Measurements from ENCODE around the gene AARS2.
"Not testable (repeated sequence)": the region's sequence is repeated elsewhere in the genome, so short reads cannot be mapped to it uniquely, and the experiment has no call there.

AARS2 gene

DNA sequence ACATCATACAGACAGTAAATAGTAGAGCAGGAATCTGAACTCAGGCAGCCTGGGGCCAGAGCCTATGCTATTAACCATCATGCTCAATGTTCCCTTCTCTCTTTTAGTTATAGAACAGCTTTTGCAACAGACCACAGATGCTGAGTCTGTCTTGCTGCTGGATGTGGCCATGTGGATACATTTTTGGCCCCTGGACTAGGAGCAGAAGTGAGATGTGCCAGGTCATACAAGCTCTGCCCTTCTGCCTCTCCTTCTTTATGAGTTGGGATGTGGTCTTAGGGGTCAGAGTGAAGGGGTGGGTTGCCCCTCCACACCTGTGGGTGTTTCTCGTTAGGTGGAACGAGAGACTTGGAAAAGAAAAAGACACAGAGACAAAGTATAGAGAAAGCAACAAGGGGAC, 14.6 kb upstream of the AARS2 start:
- no peak for DNase-seq (ENCODE audit: low read depth)
- no peak overlapping the region for H3K4me3 ChIP-seq (ENCODE audit: low read length)
- no peak for TF ChIP-seq CTCF (IDR thresholded peaks at IDR 0.05; ENCODE audit: insufficient read depth, low read depth, low read length, missing control alignments)

DNA sequence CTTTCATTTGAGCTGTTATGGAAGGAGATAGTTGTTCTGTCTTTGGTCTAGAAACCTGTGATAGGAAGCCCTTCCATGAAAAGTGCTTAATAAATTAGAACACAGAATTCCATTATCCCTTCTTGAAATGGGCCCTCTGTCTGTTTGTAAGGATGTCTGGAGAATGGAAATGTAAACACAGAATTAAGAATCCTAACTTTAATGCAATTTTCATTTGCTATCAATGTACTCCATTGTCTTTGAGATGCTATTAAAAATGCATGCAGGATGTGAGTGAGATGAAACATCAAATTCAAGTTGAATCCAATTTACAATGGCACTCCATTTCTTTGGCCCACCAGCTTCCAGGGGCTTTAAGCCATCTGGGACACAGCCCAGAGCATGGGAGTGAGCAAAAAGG, 13.9 kb upstream of the AARS2 start:
- no peak for DNase-seq (ENCODE audit: low read depth)
- TF ChIP-seq CTCF (IDR thresholded peaks at IDR 0.05; ENCODE audit: insufficient read depth, low read depth, low read length, missing control alignments) = no peak
- H3K4me3 ChIP-seq (ENCODE audit: low read length) = no peak overlapping the region

GRCh38 chr6:44321210-44321609, 8.1 kb upstream of the AARS2 start:
- DNase-seq (ENCODE audit: low read depth) = no peak
- no peak overlapping the region for H3K4me3 ChIP-seq (ENCODE audit: low read length)
- TF ChIP-seq CTCF (IDR thresholded peaks at IDR 0.05; ENCODE audit: insufficient read depth, low read depth, low read length, missing control alignments) = no peak

- DNase-seq (ENCODE audit: low read depth); H3K4me3 ChIP-seq (ENCODE audit: low read length): not testable (repeated sequence)
Observed at GRCh38 chr6:44317136-44317631, 4.0 kb upstream of the AARS2 start.

DNA sequence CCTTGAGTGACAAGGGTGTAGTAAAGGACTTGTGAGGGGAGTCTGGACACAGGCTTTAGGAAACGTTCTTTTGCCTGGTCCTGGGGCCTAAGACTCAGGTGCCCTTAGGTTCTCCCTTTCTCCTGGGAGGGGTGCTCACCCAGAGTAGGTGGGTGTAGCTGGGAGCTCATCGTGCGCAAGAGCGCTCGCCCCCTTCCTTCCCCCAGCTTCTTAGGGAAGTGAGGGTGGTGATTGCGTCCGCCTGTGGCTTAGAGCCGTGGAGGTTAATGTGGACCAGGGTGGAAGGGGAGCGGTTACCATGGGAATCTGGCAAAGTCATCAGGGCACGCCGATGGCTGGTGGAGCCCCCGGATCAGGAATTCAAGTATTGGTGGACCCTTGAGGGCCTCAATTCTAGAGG, 3.3 kb upstream of the AARS2 start:
- no peak for TF ChIP-seq CTCF (IDR thresholded peaks at IDR 0.05; ENCODE audit: insufficient read depth, low read depth, low read length, missing control alignments)
- DNase-seq (ENCODE audit: low read depth) = no peak
- no peak overlapping the region for H3K4me3 ChIP-seq (ENCODE audit: low read length)

GRCh38 chr6:44315951-44316350, 2.8 kb upstream of the AARS2 start:
- TF ChIP-seq CTCF (IDR thresholded peaks at IDR 0.05; ENCODE audit: insufficient read depth, low read depth, low read length, missing control alignments) = no peak
- DNase-seq (ENCODE audit: low read depth) = no peak
- no peak overlapping the region for H3K4me3 ChIP-seq (ENCODE audit: low read length)

DNA sequence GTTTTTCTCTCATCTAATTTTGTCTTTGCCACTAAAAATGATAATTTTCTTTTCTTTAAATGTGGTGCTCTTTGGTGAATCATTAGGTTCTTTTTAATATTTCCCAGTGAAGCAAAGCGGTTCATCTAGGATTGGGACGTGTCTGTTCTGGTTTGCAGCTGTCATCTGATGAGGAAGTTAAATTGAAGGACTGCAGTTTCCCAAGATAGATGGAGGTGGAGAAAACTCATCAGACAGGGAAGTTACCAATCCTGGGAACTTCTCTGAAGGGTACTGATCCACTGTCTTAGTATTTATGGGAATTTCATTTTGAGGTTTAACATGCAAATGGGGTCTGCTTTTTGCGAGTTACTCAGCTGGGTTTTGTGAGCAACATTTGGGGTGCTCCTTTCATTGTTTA, 2.4 kb upstream of the AARS2 start:
- DNase-seq (ENCODE audit: low read depth) = peak; percentile 65
- no peak overlapping the region for H3K4me3 ChIP-seq (ENCODE audit: low read length)
- no peak for TF ChIP-seq CTCF (IDR thresholded peaks at IDR 0.05; ENCODE audit: insufficient read depth, low read depth, low read length, missing control alignments)

- DNase-seq (ENCODE audit: low read depth); H3K4me3 ChIP-seq (ENCODE audit: low read length): not testable (repeated sequence)
Observed at GRCh38 chr6:44314657-44315056, 1.5 kb upstream of the AARS2 start.

All from epithelial cell of esophagus (primary cell).